A549 (cell line): Measurements from ENCODE around the gene VARS2. TPM values are rescaled to one million over a fixed set of nuclear protein-coding genes. Genes with fewer than 3 reads are reported as not detected.

Source experiments
- ATAC-seq, 2 experiments: fragments of 200-7000 bp in 1 of 2; fragments of >200 bp in 1 of 2; cut with Nextera tagmentation in 1 of 2; cut with Tn5 transposase in 1 of 2; 3 replicates each; pipeline versions ENCODE4 v1.8.0 to v1.9.1; 2018 to 2020; ENCODE audit warnings: mild to moderate bottlenecking in 1 of 2, moderate library complexity in 1 of 2
- CTCF ChIA-PET: fragments of 300-600 bp; sonication (Branson Sonifier 250); formaldehyde crosslinking; extraction: SDS; loops from one replicate; lab custom pipeline; 2021; ENCODE audit warnings: antibody characterized with exemption, inconsistent platforms; lab: Yijun Ruan, JAX
- POLR2A ChIA-PET: fragments of 350-600 bp; formaldehyde crosslinking; extraction: SDS; loops from one replicate; lab custom pipeline; 2021; ENCODE audit warnings: antibody characterized with exemption, inconsistent platforms; lab: Yijun Ruan, JAX
- DNase-seq, 2 experiments: peaks; one replicate each; pipeline versions ENCODE4 v3.0.0 to v3.0.0-alpha.2; 2011 to 2016; ENCODE audit warnings: low read depth in 1 of 2, low spot score in 1 of 2
- FAIRE-seq: peaks from 2 replicates; lab custom pipeline; 2011; peaks lifted over from hg19 to GRCh38; lab: Jason Lieb, UNC
- H3K27ac ChIP-seq, 2 experiments: fragments of >200 bp; sonication (Bioruptor Twin); formaldehyde crosslinking; 3 replicates each; pipeline ENCODE4 v1.5.1; 2016 to 2017
- H3K4me1 ChIP-seq: fragments of >200 bp; sonication (Bioruptor Twin); formaldehyde crosslinking; 3 replicates; pipeline ENCODE4 v1.6.1; 2016
- H3K4me2 ChIP-seq: fragments of >200 bp; sonication (Bioruptor Twin); formaldehyde crosslinking; 3 replicates; pipeline ENCODE4 v1.6.1; 2016
- H3K4me3 ChIP-seq: fragments of >200 bp; sonication (Bioruptor Twin); formaldehyde crosslinking; 3 replicates; pipeline ENCODE4 v1.5.1; 2016
- H3K9me3 ChIP-seq: fragments of >200 bp; sonication (Bioruptor Twin); formaldehyde crosslinking; 3 replicates; pipeline ENCODE4 v1.6.1; 2016
- BHLHE40 ChIP-seq: IDR thresholded peaks from 2 replicates; pipeline ENCODE4 v1.6.1; 2012; ENCODE audit warnings: low read depth, low read length, inconsistent platforms
- CBX8 ChIP-seq: fragments of 200-600 bp; sonication (generic); IDR thresholded peaks from 2 replicates; pipeline ENCODE4 v1.6.1; 2016
- CEBPB ChIP-seq, 2 experiments: fragments of >200 bp in 1 of 2; sonication (Bioruptor Twin) in 1 of 2; formaldehyde crosslinking in 1 of 2; IDR thresholded peaks; 2 replicates each; pipeline ENCODE4 v1.6.1; 2012 to 2016
- CHD2 ChIP-seq: fragments of 150-350 bp; IDR thresholded peaks from 2 replicates; pipeline ENCODE4 v1.6.1; 2014; ENCODE audit warnings: low read length; ENCODE audit not compliant: partially characterized antibody
- CHD4 ChIP-seq: fragments of 200-600 bp; sonication (generic); IDR thresholded peaks from 2 replicates; pipeline ENCODE4 v1.6.1; 2016; ENCODE audit warnings: antibody characterized with exemption, mild to moderate bottlenecking, borderline replicate concordance
- EHF ChIP-seq: fragments of 250-450 bp; sonication (Bioruptor Pico); IDR thresholded peaks from 2 replicates; pipeline ENCODE4 v1.5.0; 2020; ENCODE audit warnings: mild to moderate bottlenecking
- GATA3 ChIP-seq: IDR thresholded peaks from 2 replicates; pipeline ENCODE4 v1.6.1; 2012; ENCODE audit warnings: borderline replicate concordance
- HDAC2 ChIP-seq: fragments of 200-600 bp; sonication (generic); IDR thresholded peaks from 2 replicates; pipeline ENCODE4 v1.6.1; 2016
- HEYL ChIP-seq: fragments of 250-450 bp; sonication (Bioruptor Pico); IDR thresholded peaks from 2 replicates; pipeline ENCODE4 v1.8.0; 2021; ENCODE audit warnings: mild to moderate bottlenecking, moderate library complexity
- HOXA7 ChIP-seq: fragments of 250-450 bp; sonication (Bioruptor Pico); IDR thresholded peaks from 2 replicates; pipeline ENCODE4 v1.5.0; 2020; ENCODE audit warnings: mild to moderate bottlenecking, moderate library complexity
- HOXB13 ChIP-seq: fragments of 250-450 bp; sonication (Bioruptor Pico); IDR thresholded peaks from 2 replicates; pipeline ENCODE4 v1.5.0; 2020; ENCODE audit warnings: low read depth, mild to moderate bottlenecking, moderate library complexity
- JUN ChIP-seq, 2 experiments: fragments of >200 bp; sonication (Bioruptor Twin); formaldehyde crosslinking; IDR thresholded peaks; 2 replicates in 1 of 2; 3 replicates in 1 of 2; pipeline ENCODE4 v1.6.1; 2016 to 2017
- JUNB ChIP-seq: fragments of >200 bp; sonication (Bioruptor Twin); formaldehyde crosslinking; IDR thresholded peaks from 2 replicates; pipeline ENCODE4 v1.6.1; 2016
- MAFK ChIP-seq: fragments of 450-650 bp; IDR thresholded peaks from 2 replicates; pipeline ENCODE4 v1.6.1; 2014; ENCODE audit not compliant: partially characterized antibody
- NR3C1 ChIP-seq: fragments of >200 bp; sonication (Bioruptor Twin); formaldehyde crosslinking; IDR thresholded peaks from 3 replicates; pipeline ENCODE4 v1.6.1; 2017
- RAD21 ChIP-seq, 2 experiments: fragments of >200 bp in 1 of 2; sonication (Bioruptor Twin) in 1 of 2; formaldehyde crosslinking in 1 of 2; IDR thresholded peaks in 1 of 2; conservative IDR thresholded peaks in 1 of 2; 2 replicates in 1 of 2; 3 replicates in 1 of 2; pipeline ENCODE4 v1.6.1; 2012 to 2018; ENCODE audit warnings: inconsistent platforms in 1 of 2
- RFX5 ChIP-seq: fragments of 450-650 bp; IDR thresholded peaks from 2 replicates; pipeline ENCODE4 v1.7.1; 2014; ENCODE audit warnings: antibody characterized with exemption, mild to moderate bottlenecking, moderate library complexity
- TP53 ChIP-seq: fragments of 250-450 bp; sonication (Bioruptor Pico); IDR thresholded peaks from 2 replicates; pipeline ENCODE4 v1.5.0; 2021; ENCODE audit warnings: mild to moderate bottlenecking, moderate library complexity
- ZFP36 ChIP-seq: fragments of 450-650 bp; IDR thresholded peaks from 2 replicates; pipeline ENCODE4 v1.6.1; 2014; ENCODE audit warnings: borderline replicate concordance; ENCODE audit not compliant: partially characterized antibody
- ZNF302 ChIP-seq: fragments of 250-450 bp; sonication (Bioruptor Pico); IDR thresholded peaks from 2 replicates; pipeline ENCODE4 v1.9.0; 2021; ENCODE audit warnings: inconsistent platforms, mild to moderate bottlenecking, moderate library complexity
- WGBS: methylation state at CpG from one replicate; pipeline ENCODE4 v1.1.6; 2017; ENCODE audit errors: missing lambda C conversion rate; 5-methylcytosine and 5-hydroxymethylcytosine counted together
- polyA plus RNA-seq, 4 experiments: library from polyadenylated mRNA; depleted of rRNA in 3 of 4; stranded (reverse); fragments of >200 nt; fragmentation: RNase III in 1 of 4; extraction: RNeasy Plus Mini Kit Qiagen cat#74134 plus additional on column Dnase treatment in 1 of 4; gene quantifications; 2 replicates in 3 of 4; 3 replicates in 1 of 4; pipeline ENCODE4 v1.2.3, GENCODE V29; 2011 to 2017
- TF ChIP-seq, protein P1 (sequence below): fragments of 150-350 bp; IDR thresholded peaks from 2 replicates; pipeline ENCODE4 v1.6.1; 2014; ENCODE audit warnings: low read depth, mild to moderate bottlenecking, low read length
- TF ChIP-seq, protein P2 (sequence below): IDR thresholded peaks from 2 replicates; pipeline ENCODE4 v1.6.1; 2012
- TF ChIP-seq, protein P3 (sequence below): IDR thresholded peaks from 2 replicates; pipeline ENCODE4 v1.6.1; 2012; ENCODE audit warnings: low read depth, borderline replicate concordance
- TF ChIP-seq, protein P4 (sequence below): fragments of >200 bp; sonication (Bioruptor Twin); formaldehyde crosslinking; IDR thresholded peaks from 2 replicates; pipeline ENCODE4 v1.6.1; 2016
- TF ChIP-seq, protein P5 (sequence below): fragments of 250-450 bp; sonication (Bioruptor Pico); IDR thresholded peaks from 2 replicates; pipeline ENCODE4 v1.5.0; 2020; ENCODE audit warnings: low read depth, mild to moderate bottlenecking, moderate library complexity
- TF ChIP-seq, protein P6 (sequence below): IDR thresholded peaks from 2 replicates; pipeline ENCODE4 v1.6.1; 2012

The VARS2 gene
- polyA plus RNA-seq, 2 of the 4 experiments (the other 2 are of a cell fraction) = 15.0 to 15.5 TPM

DNA sequence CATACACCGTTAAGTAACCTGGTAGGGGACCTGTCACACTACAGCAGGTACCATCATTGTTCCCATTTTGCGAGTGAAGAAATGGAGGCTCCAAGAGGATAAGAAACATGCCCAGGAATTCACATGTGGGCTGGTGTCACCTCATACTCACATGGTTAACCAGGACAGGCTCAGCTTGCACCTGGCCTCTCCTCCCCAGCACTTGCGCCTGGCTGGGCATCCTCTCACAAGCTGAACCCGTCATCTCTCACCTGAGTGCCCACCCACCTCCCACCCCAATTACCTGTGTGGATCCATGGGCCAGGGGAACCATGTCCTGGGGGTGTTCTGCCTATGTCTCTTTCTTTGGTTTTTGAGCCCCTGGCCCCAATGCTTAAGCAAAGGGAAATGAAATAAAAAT, 16.5 kb downstream of the VARS2 start:
- WGBS = 82% methylated on average over 4 of the region's 4 CpGs
- Histone ChIP-seq H3K27ac (no peak overlapping the region), H3K4me2 (no peak overlapping the region), H3K9me3 (peaks cover 13% of the 10 kb centered on the region), H3K4me3 (no peak overlapping the region), H3K4me1 (peaks cover 22% of the 10 kb centered on the region)
- CTCF ChIA-PET = interaction anchor here (1.2 to 7.0 kb wide), 5 partner anchors 10 to 149 kb away, joined by 3 to 51 read pairs (median 8); partner anchors contain the start of gene VARS2
- no peak for DNase-seq
- no peak for TF ChIP-seq ZFP36
- TF ChIP-seq CHD2 = no peak
- TF ChIP-seq HDAC2 = no peak
- no peak for TF ChIP-seq TP53 (CRISPR knock-in tag)
- TF ChIP-seq EHF = no peak
- TF ChIP-seq MAFK = no peak
- no peak for TF ChIP-seq JUN (IDR thresholded peaks at IDR 0.05)
- TF ChIP-seq HOXB13 (CRISPR knock-in tag) = no peak
- no peak for TF ChIP-seq CHD4
- no peak for TF ChIP-seq HEYL
- TF ChIP-seq HOXA7 = no peak
- TF ChIP-seq, protein P1, sequence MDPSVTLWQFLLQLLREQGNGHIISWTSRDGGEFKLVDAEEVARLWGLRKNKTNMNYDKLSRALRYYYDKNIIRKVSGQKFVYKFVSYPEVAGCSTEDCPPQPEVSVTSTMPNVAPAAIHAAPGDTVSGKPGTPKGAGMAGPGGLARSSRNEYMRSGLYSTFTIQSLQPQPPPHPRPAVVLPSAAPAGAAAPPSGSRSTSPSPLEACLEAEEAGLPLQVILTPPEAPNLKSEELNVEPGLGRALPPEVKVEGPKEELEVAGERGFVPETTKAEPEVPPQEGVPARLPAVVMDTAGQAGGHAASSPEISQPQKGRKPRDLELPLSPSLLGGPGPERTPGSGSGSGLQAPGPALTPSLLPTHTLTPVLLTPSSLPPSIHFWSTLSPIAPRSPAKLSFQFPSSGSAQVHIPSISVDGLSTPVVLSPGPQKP = no peak
- TF ChIP-seq GATA3 = no peak
- TF ChIP-seq, protein P2, sequence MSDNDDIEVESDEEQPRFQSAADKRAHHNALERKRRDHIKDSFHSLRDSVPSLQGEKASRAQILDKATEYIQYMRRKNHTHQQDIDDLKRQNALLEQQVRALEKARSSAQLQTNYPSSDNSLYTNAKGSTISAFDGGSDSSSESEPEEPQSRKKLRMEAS = no peak
- TF ChIP-seq NR3C1 = no peak
- no peak for TF ChIP-seq BHLHE40
- POLR2A ChIA-PET = no interaction called here
- no peak for FAIRE-seq
- ATAC-seq = no peak

DNA sequence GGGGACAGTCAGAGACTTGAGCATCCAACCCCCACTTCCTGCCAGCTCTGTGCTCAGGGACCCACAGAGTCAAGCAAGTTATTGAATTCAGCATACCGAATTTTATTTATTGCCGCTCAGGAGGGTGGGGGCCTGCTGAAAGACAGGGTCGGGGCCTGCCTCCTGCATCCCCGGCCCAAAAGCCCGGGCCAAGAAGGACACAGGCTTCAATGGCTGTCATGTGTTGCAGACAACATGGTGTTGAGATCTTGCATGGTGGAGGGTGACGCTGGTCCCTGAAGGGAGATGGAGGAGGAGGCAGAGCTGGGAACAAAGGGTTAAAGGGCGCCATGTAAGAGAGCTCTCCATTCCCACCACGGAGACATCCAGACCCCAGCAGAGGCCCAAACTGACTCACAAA, 17.2 kb downstream of the VARS2 start:
- H3K27ac ChIP-seq = peak overlapping the region in 1 of 2 experiments; percentile 46; a peak in 2 of 6 replicates
- 72% methylated on average over 7 of the region's 8 CpGs for WGBS
- ATAC-seq = no peak
- CTCF ChIA-PET = interaction anchor here (1.1 to 2.5 kb wide), 3 partner anchors 11 to 149 kb away, joined by 3 to 8 read pairs (median 4); no protein-coding TSS in a partner anchor
- POLR2A ChIA-PET = no interaction called here
- FAIRE-seq = no peak
- DNase-seq = no peak
- TF ChIP-seq MAFK = no peak
- TF ChIP-seq, all 56 proteins: peak for 0
- peaks cover 20% of the 10 kb centered on the region for H3K4me1 ChIP-seq
- H3K4me3 ChIP-seq = no peak overlapping the region
- H3K4me2 ChIP-seq = no peak overlapping the region
- H3K9me3 ChIP-seq = peaks cover 13% of the 10 kb centered on the region

DNA sequence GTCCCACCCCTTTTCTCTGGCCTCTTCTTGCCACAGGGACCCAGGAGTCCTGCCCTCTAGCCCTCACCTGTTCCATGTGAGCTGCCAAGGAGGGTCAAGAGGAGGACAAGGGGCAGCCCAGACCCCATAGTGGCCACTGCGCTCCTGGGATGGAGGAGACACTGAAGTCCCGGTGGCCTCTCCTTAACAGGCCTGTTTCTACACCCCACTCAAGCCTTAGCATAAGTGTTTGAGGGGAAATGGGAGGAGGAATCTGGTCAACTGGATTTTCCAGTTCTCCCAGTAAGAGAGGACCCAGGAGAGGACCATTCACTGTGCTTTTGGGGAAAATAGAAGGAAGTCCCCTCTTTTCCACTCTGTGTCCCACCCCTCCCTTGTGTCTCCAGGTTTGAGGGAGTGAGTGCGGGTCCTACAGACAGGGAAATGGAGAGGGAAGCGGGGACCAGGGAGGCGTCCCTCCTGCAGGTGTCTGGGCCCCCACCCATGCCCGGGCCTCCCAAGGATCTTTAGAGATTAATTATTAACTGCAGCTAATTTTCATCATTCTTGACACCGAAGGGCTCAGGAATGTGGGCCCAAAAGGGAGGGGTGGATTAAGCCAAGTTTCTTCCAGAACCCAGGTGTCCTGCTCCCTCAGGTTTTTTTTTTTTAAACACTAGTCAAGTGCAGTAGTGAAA, 18.1 kb downstream of the VARS2 start, which contains the start of gene SFTA2:
Gene SFTA2, minus strand, starts transcription at position 202 of the 677 bp plus-strand sequence. Its CDS starts 74 bp downstream, at position 128.
- Histone ChIP-seq H3K4me3 (no peak within 1 kb of the TSS), H3K9me3 (peaks cover 13% of the 10 kb centered on the region), H3K4me2 (peak within 1 kb of the TSS; percentile 30; the same call in 1 of the 3 replicates), H3K4me1 (peaks cover 12% of the 10 kb centered on the region), H3K27ac (peak within 1 kb of the TSS; percentile 38 to 46; a peak in 3 of 6 replicates)
- ATAC-seq (no peak), DNase-seq (no peak), FAIRE-seq (no peak)
- TF ChIP-seq CEBPB (IDR thresholded peaks at IDR 0.05) (no peak), CHD2 (no peak), RFX5 (no peak), ZNF302 (CRISPR knock-in tag) (no peak), RAD21 (conservative IDR thresholded peaks at IDR 0.05 in 1 of 2, IDR thresholded peaks at IDR 0.05 in 1 of 2) (no peak), BHLHE40 (no peak), JUNB (no peak), CBX8 (no peak)
- TF ChIP-seq, protein P3, sequence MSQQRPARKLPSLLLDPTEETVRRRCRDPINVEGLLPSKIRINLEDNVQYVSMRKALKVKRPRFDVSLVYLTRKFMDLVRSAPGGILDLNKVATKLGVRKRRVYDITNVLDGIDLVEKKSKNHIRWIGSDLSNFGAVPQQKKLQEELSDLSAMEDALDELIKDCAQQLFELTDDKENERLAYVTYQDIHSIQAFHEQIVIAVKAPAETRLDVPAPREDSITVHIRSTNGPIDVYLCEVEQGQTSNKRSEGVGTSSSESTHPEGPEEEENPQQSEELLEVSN = no peak
- TF ChIP-seq, protein P4, sequence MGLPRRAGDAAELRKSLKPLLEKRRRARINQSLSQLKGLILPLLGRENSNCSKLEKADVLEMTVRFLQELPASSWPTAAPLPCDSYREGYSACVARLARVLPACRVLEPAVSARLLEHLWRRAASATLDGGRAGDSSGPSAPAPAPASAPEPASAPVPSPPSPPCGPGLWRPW = no peak
- TF ChIP-seq, protein P5, sequence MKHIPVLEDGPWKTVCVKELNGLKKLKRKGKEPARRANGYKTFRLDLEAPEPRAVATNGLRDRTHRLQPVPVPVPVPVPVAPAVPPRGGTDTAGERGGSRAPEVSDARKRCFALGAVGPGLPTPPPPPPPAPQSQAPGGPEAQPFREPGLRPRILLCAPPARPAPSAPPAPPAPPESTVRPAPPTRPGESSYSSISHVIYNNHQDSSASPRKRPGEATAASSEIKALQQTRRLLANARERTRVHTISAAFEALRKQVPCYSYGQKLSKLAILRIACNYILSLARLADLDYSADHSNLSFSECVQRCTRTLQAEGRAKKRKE (CRISPR knock-in tag) = no peak
- TF ChIP-seq, protein P6, sequence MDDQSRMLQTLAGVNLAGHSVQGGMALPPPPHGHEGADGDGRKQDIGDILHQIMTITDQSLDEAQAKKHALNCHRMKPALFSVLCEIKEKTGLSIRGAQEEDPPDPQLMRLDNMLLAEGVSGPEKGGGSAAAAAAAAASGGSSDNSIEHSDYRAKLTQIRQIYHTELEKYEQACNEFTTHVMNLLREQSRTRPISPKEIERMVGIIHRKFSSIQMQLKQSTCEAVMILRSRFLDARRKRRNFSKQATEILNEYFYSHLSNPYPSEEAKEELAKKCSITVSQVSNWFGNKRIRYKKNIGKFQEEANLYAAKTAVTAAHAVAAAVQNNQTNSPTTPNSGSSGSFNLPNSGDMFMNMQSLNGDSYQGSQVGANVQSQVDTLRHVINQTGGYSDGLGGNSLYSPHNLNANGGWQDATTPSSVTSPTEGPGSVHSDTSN = no peak
- TF ChIP-seq, protein P2 = no peak
- POLR2A ChIA-PET = interaction anchor here (0.6 kb wide), 1 partner anchor 205 kb away, joined by 3 read pairs; no protein-coding TSS in a partner anchor
- WGBS = 58% methylated on average over 7 of the region's 7 CpGs
- CTCF ChIA-PET = interaction anchor here (1.1 to 2.5 kb wide), 3 partner anchors 10 to 148 kb away, joined by 3 to 8 read pairs (median 4); no protein-coding TSS in a partner anchor
